ENCODE data around the gene CARM1. TPM values are rescaled to one million over a fixed set of nuclear protein-coding genes. Genes with fewer than 3 reads are reported as not detected.

The CARM1 gene
- total and polyA plus RNA-seq, 2 experiments from 2014 or later: 43.3 to 118 TPM

DNA sequence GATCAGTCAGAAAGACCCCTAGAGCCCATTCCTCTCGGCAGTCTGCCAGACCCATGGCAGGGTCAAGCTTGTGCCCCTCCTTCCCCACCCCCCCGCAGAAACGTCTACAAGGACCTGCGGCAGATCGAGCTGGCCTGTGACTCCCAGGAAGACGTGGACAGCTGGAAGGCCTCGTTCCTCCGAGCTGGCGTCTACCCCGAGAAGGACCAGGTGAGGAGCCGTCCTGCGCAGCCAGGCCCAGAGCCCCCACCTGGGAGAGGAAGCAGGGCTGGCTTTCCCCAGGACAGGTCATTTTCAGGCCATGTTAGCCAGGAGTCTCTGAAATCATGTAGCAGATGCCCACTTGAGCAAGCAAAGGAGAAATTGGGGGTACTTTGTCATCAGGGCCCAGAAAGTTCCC lies 47.7 kb upstream of the CARM1 start:
- H3K4me1 ChIP-seq (ENCODE audit: insufficient read depth): no peaks in the 10 kb centered on the region
- no peaks in the 10 kb centered on the region for H3K9me2 ChIP-seq (ENCODE audit: insufficient read depth)
- H3K27ac Mint-ChIP-seq: no peak overlapping the region
- ATAC-seq (no peak), DNase-seq (ENCODE audit: low spot score) (no peak)
- no peak overlapping the region for H3K4me3 Mint-ChIP-seq
- no peaks in the 10 kb centered on the region for H3K9me3 Mint-ChIP-seq
- no peak for TF ChIP-seq ETS1 (IDR thresholded peaks at IDR 0.05)
- no peak for TF ChIP-seq EZH2 (IDR thresholded peaks at IDR 0.05; ENCODE audit: low read depth, unreplicated experiment)
- no peak for TF ChIP-seq CTCF (conservative IDR thresholded peaks at IDR 0.05; ENCODE audit: low read depth in 2 of 2)
- TF ChIP-seq CREB1 (CRISPR knock-in tag; IDR thresholded peaks at IDR 0.05; ENCODE audit: low read depth): no peak
- TF ChIP-seq REST (IDR thresholded peaks at IDR 0.05; ENCODE audit: unreplicated experiment): no peak
- no peak for TF ChIP-seq ZNF462 (CRISPR knock-in tag; IDR thresholded peaks at IDR 0.05)
- TF ChIP-seq POLR2AphosphoS5 (IDR thresholded peaks at IDR 0.05; ENCODE audit: low read depth): no peak
- no peak for TF ChIP-seq ZNF114 (CRISPR knock-in tag; IDR thresholded peaks at IDR 0.05)
- no peaks in the 10 kb centered on the region for H3K79me2 ChIP-seq (replicated peaks; ENCODE audit: insufficient read depth)
- H3K36me3 ChIP-seq (ENCODE audit: insufficient read depth): no peaks in the 10 kb centered on the region
- H2AFZ ChIP-seq: no peak overlapping the region
- H3K36me3 Mint-ChIP-seq (ENCODE audit: low read depth): peaks cover 61% of the 10 kb centered on the region
- H3K27me3 Mint-ChIP-seq (ENCODE audit: insufficient read depth, low read depth, poor library complexity): peaks cover 23% of the 10 kb centered on the region
- H3F3A ChIP-seq (replicated peaks; ENCODE audit: low read depth): peaks cover 3% of the 10 kb centered on the region; the same call in 1 of the 2 replicates
- H3K4me3 ChIP-seq: no peak overlapping the region
- no peak overlapping the region for H3K4me2 ChIP-seq
- no peaks in the 10 kb centered on the region for H3K27me3 ChIP-seq (ENCODE audit: insufficient read depth)
- H4K20me1 ChIP-seq (replicated peaks; ENCODE audit: insufficient read depth): no peaks in the 10 kb centered on the region
- no peaks in the 10 kb centered on the region for H3K4me1 Mint-ChIP-seq
- no peak overlapping the region for H3K27ac ChIP-seq (ENCODE audit: low read depth)
